ENCODE results near the gene PHTF2.
A peak's percentile ranks its signal among the peaks of the same experiment; 100 is the strongest.
"Not testable (repeated sequence)": the region's sequence is repeated elsewhere in the genome, so short reads cannot be mapped to it uniquely, and the experiment has no call there.

PHTF2 gene

GRCh38 chr7:77798394-77799077 is at the start of gene PHTF2, which contains the start of gene TMEM60:
Gene PHTF2, plus strand, starts transcription at chr7:77798773.
Gene TMEM60, minus strand, starts transcription at chr7:77798434. Its CDS starts 4,061 bp downstream, at chr7:77794373.
- peak; percentile 99 for DNase-seq (ENCODE audit: low read depth)

GRCh38 chr7:77752016-77752415 is 46.6 kb upstream of the PHTF2 start:
- DNase-seq (ENCODE audit: low read depth): no peak

- DNase-seq (ENCODE audit: low read depth): no peak
Observed at GRCh38 chr7:77753173-77753572, 45.4 kb upstream of the PHTF2 start.

GRCh38 chr7:77757589-77757988 is 41.0 kb upstream of the PHTF2 start:
- DNase-seq (ENCODE audit: low read depth): no peak

GRCh38 chr7:77759294-77759889 is 39.2 kb upstream of the PHTF2 start:
- peak; percentile 63 for DNase-seq (ENCODE audit: low read depth)

GRCh38 chr7:77760809-77761453 is 37.6 kb upstream of the PHTF2 start:
- no peak for DNase-seq (ENCODE audit: low read depth)

GRCh38 chr7:77765481-77765880 is 33.1 kb upstream of the PHTF2 start:
- no peak for DNase-seq (ENCODE audit: low read depth)

- DNase-seq (ENCODE audit: low read depth): no peak
Observed at GRCh38 chr7:77765906-77766800, 32.4 kb upstream of the PHTF2 start.

- no peak for DNase-seq (ENCODE audit: low read depth)
Observed at GRCh38 chr7:77766801-77767605, 31.6 kb upstream of the PHTF2 start.

GRCh38 chr7:77770316-77770715 is 28.3 kb upstream of the PHTF2 start:
- DNase-seq (ENCODE audit: low read depth): no peak

- no peak for DNase-seq (ENCODE audit: low read depth)
Observed at GRCh38 chr7:77771901-77772300, 26.7 kb upstream of the PHTF2 start.

- DNase-seq (ENCODE audit: low read depth): no peak
Observed at GRCh38 chr7:77778535-77778934, 20.0 kb upstream of the PHTF2 start.

GRCh38 chr7:77782383-77782782 is 16.2 kb upstream of the PHTF2 start:
- no peak for DNase-seq (ENCODE audit: low read depth)

GRCh38 chr7:77783111-77783510 is 15.5 kb upstream of the PHTF2 start:
- DNase-seq (ENCODE audit: low read depth): no peak

GRCh38 chr7:77783545-77783944 is 15.0 kb upstream of the PHTF2 start:
- DNase-seq (ENCODE audit: low read depth): no peak

GRCh38 chr7:77784426-77784825 is 14.1 kb upstream of the PHTF2 start:
- DNase-seq (ENCODE audit: low read depth): not testable (repeated sequence)

- DNase-seq (ENCODE audit: low read depth): no peak
Observed at GRCh38 chr7:77786018-77786417, 12.6 kb upstream of the PHTF2 start.

GRCh38 chr7:77786741-77787140 is 11.8 kb upstream of the PHTF2 start:
- no peak for DNase-seq (ENCODE audit: low read depth)

- no peak for DNase-seq (ENCODE audit: low read depth)
Observed at GRCh38 chr7:77788327-77788902, 10.2 kb upstream of the PHTF2 start.

- DNase-seq (ENCODE audit: low read depth): no peak
Observed at GRCh38 chr7:77791336-77791735, 7.2 kb upstream of the PHTF2 start.

- no peak for DNase-seq (ENCODE audit: low read depth)
Observed at GRCh38 chr7:77791956-77792355, 6.6 kb upstream of the PHTF2 start.

All from fibroblast of the conjunctiva (primary cell).